B cell (primary cell): ENCODE measurements around the gene SLC24A4. TPM values are rescaled to one million over a fixed set of nuclear protein-coding genes. Genes with fewer than 3 reads are reported as not detected.

ENCODE experiments used
- ATAC-seq: fragments of 200-7000 bp; cut with Tn5 transposase; one replicate; pipeline ENCODE4 v1.10.0; 2021; ENCODE audit warnings: low read depth, mild to moderate bottlenecking, moderate number of reproducible peaks, moderate library complexity
- CTCF ChIA-PET: fragments of 350-600 bp; sonication (Branson Sonifier 250); formaldehyde crosslinking; loops from one replicate; lab custom pipeline; 2021; ENCODE audit warnings: antibody characterized with exemption, inconsistent platforms; lab: Charles Lee
- POLR2A ChIA-PET: fragments of 350-600 bp; sonication (Branson Sonifier 250); formaldehyde crosslinking; loops from one replicate; lab custom pipeline; 2021; ENCODE audit warnings: antibody characterized with exemption; lab: Charles Lee
- DNase-seq: peaks from one replicate; pipeline ENCODE4 v3.0.0; 2013
- H2AFZ ChIP-seq: 2 replicates; pipeline ENCODE4 v1.6.1; 2012; ENCODE audit warnings: mild to moderate bottlenecking, low read depth, low read length; ENCODE audit not compliant: insufficient read depth, poor library complexity, severe bottlenecking
- H3K27ac ChIP-seq, 2 donors: 1 replicate in 1 of 2; 2 replicates in 1 of 2; pipeline ENCODE4 v1.5.1; 2012 to 2013; ENCODE audit warnings: low read length in 2 of 2, mild to moderate bottlenecking in 2 of 2, moderate library complexity in 1 of 2
- H3K27me3 ChIP-seq, 4 experiments: fragments of 200-600 bp in 1 of 4; sonication (generic) in 1 of 4; replicated peaks in 1 of 4; 1 replicate in 2 of 4; 2 replicates in 2 of 4; pipeline versions ENCODE4 v1.6.1 to v1.7.0; 2013 to 2016; ENCODE audit warnings: low read length in 3 of 4, mild to moderate bottlenecking in 2 of 4, mixed read lengths in 1 of 4, moderate library complexity in 1 of 4; ENCODE audit not compliant: insufficient read depth in 4 of 4, control insufficient read depth in 3 of 4; ENCODE audit errors: control extremely low read depth in 1 of 4
- H3K36me3 ChIP-seq, 2 experiments: replicated peaks in 1 of 2; 1 replicate in 1 of 2; 2 replicates in 1 of 2; pipeline versions ENCODE4 v1.6.1 to v1.7.1; 2013; ENCODE audit warnings: low read length in 1 of 2; ENCODE audit not compliant: insufficient read depth in 2 of 2, control insufficient read depth in 1 of 2; ENCODE audit errors: control extremely low read depth in 1 of 2, extremely low read depth in 1 of 2
- H3K4me1 ChIP-seq, 2 donors: fragments of 200-600 bp in 1 of 2; sonication (generic) in 1 of 2; 1 replicate in 1 of 2; 2 replicates in 1 of 2; pipeline versions ENCODE4 v1.5.1 to v1.6.1; 2013 to 2017; ENCODE audit warnings: low read length in 2 of 2; ENCODE audit not compliant: control insufficient read depth in 2 of 2, insufficient read depth in 2 of 2
- H3K4me2 ChIP-seq: replicated peaks from 2 replicates; pipeline ENCODE3; 2012; ENCODE audit warnings: mild to moderate bottlenecking, low read depth, low read length; ENCODE audit not compliant: poor library complexity, severe bottlenecking
- H3K4me3 ChIP-seq, 5 experiments: fragments of 200-600 bp in 1 of 5; sonication (generic) in 1 of 5; 1 replicate in 3 of 5; 2 replicates in 2 of 5; pipeline versions ENCODE4 v1.5.1 to v1.7.0; 2011 to 2016; ENCODE audit warnings: low read length in 4 of 5, mild to moderate bottlenecking in 4 of 5, low read depth in 2 of 5, control low read depth in 1 of 5, moderate library complexity in 1 of 5; ENCODE audit not compliant: insufficient read depth in 1 of 5; ENCODE audit errors: control extremely low read depth in 1 of 5, extremely low read depth in 1 of 5
- H3K79me2 ChIP-seq: fragments of 200-600 bp; sonication (generic); one replicate; pipeline ENCODE4 v1.6.0; 2016; ENCODE audit warnings: low read length; ENCODE audit not compliant: control insufficient read depth, insufficient read depth
- H3K9ac ChIP-seq: fragments of 200-600 bp; sonication (generic); 2 replicates; pipeline ENCODE4 v1.6.1; 2017; ENCODE audit warnings: mild to moderate bottlenecking, low read length, moderate library complexity
- H3K9me3 ChIP-seq, 3 donors: one replicate each; pipeline versions ENCODE4 v1.6.1 to v1.7.1; 2013; ENCODE audit warnings: low read length in 2 of 3; ENCODE audit not compliant: control insufficient read depth in 2 of 3, insufficient read depth in 1 of 3; ENCODE audit errors: control extremely low read depth in 1 of 3
- H4K20me1 ChIP-seq: 2 replicates; pipeline ENCODE4 v1.6.0; 2012; ENCODE audit warnings: mild to moderate bottlenecking, low read length; ENCODE audit not compliant: insufficient read depth, control insufficient read depth, poor library complexity, severe bottlenecking
- H3K27ac Mint-ChIP-seq: one replicate; pipeline ENCODE4 v1.8.0; 2021; ENCODE audit warnings: mixed read lengths
- H3K27me3 Mint-ChIP-seq: one replicate; pipeline ENCODE4 v1.8.0; 2021; ENCODE audit warnings: mixed read lengths
- H3K4me1 Mint-ChIP-seq: one replicate; pipeline ENCODE4 v1.8.0; 2021; ENCODE audit warnings: mixed read lengths
- H3K4me3 Mint-ChIP-seq: one replicate; pipeline ENCODE4 v1.8.0; 2021; ENCODE audit warnings: mixed read lengths
- H3K9me3 Mint-ChIP-seq: one replicate; pipeline ENCODE4 v1.8.0; 2022; ENCODE audit warnings: mixed read lengths; ENCODE audit not compliant: insufficient read depth
- EZH2 ChIP-seq: IDR thresholded peaks from 2 replicates; pipeline ENCODE4 v1.6.1; 2012; ENCODE audit warnings: borderline replicate concordance, low read depth, mild to moderate bottlenecking, moderate library complexity, low read length; ENCODE audit not compliant: insufficient read depth, poor library complexity, severe bottlenecking
- WGBS: methylation state at CpG from one replicate; pipeline ENCODE4 v1.1.5; 2013; ENCODE audit warnings: missing lambda C conversion rate; ENCODE audit not compliant: insufficient coverage; 5-methylcytosine and 5-hydroxymethylcytosine counted together
- intact Hi-C: fragments of 100-400 bp; cut with micrococcal nuclease; formaldehyde crosslinking; loops from one replicate; pipeline ENCODE4 v1.10.0; 2022
- polyA plus RNA-seq: library from polyadenylated mRNA; depleted of rRNA; stranded (reverse); fragments of >200 nt; gene quantifications from 2 replicates; pipeline ENCODE4 v1.2.3, GENCODE V29; 2012
- total RNA-seq, 2 donors: library from RNA; stranded (reverse); fragments of 120-200 nt in 1 of 2; gene quantifications; 1 replicate in 1 of 2; 2 replicates in 1 of 2; pipeline versions ENCODE4 v1.2.3 to v1.2.4, GENCODE V29; 2013 to 2022
- TF ChIP-seq, protein P1 (sequence below): fragments of 200-600 bp; IDR thresholded peaks from one replicate; pipeline ENCODE4 v1.8.0; 2022; ENCODE audit warnings: antibody characterized with exemption, mild to moderate bottlenecking

Gene SLC24A4
- total and polyA plus RNA-seq, 2 donors (not counting 1 experiment from before 2014, with no cell fraction given), result 0.19 TPM; not detected in 1

- Mint-ChIP-seq H3K4me1 (peaks cover 46% of the 10 kb centered on the region), H3K27me3 (no peaks in the 10 kb centered on the region), H3K9me3 (no peaks in the 10 kb centered on the region), H3K4me3 (no peak overlapping the region), H3K27ac (no peak overlapping the region)
- no peak overlapping the region for H3K4me3 ChIP-seq
- no peaks in the 10 kb centered on the region for H3K27me3 ChIP-seq
- H3K9ac ChIP-seq, result no peak overlapping the region
- no peaks in the 10 kb centered on the region for H3K36me3 ChIP-seq
- ChIA-PET CTCF (no interaction called here), POLR2A (no interaction called here)
- H2AFZ ChIP-seq, result no peak overlapping the region
- DNase-seq, result no peak
- peaks cover 13% of the 10 kb centered on the region for H4K20me1 ChIP-seq
- no peaks in the 10 kb centered on the region for H3K9me3 ChIP-seq
- no peak for ATAC-seq
- TF ChIP-seq, protein P1, sequence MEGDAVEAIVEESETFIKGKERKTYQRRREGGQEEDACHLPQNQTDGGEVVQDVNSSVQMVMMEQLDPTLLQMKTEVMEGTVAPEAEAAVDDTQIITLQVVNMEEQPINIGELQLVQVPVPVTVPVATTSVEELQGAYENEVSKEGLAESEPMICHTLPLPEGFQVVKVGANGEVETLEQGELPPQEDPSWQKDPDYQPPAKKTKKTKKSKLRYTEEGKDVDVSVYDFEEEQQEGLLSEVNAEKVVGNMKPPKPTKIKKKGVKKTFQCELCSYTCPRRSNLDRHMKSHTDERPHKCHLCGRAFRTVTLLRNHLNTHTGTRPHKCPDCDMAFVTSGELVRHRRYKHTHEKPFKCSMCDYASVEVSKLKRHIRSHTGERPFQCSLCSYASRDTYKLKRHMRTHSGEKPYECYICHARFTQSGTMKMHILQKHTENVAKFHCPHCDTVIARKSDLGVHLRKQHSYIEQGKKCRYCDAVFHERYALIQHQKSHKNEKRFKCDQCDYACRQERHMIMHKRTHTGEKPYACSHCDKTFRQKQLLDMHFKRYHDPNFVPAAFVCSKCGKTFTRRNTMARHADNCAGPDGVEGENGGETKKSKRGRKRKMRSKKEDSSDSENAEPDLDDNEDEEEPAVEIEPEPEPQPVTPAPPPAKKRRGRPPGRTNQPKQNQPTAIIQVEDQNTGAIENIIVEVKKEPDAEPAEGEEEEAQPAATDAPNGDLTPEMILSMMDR, result no peak
- TF ChIP-seq EZH2, result no peak
- peaks cover 20 to 32% of the 10 kb centered on the region in 2 donors for H3K4me1 ChIP-seq
- H3K4me2 ChIP-seq, result no peak overlapping the region
- peaks cover 32% of the 10 kb centered on the region for H3K79me2 ChIP-seq
- 76% methylated on average over 8 of the region's 10 CpGs for WGBS
- intact Hi-C loops, result no loop called here
- peak overlapping the region in 1 of 2 donors; percentile 22 for H3K27ac ChIP-seq
Observed at GRCh38 chr14:92532490-92533163, 209.7 kb downstream of the SLC24A4 start.

GRCh38 chr14:92534932-92535643 is 212.1 kb downstream of the SLC24A4 start:
- no peaks in the 10 kb centered on the region for H3K36me3 ChIP-seq
- peak overlapping the region; percentile 70 for H3K27ac Mint-ChIP-seq
- no peak for ATAC-seq
- WGBS, result 95% methylated on average over 7 of the region's 17 CpGs
- H3K27ac ChIP-seq, result peak overlapping the region in 1 of 2 donors; percentile 34
- no peak overlapping the region for H3K4me3 ChIP-seq
- H3K4me3 Mint-ChIP-seq, result no peak overlapping the region
- H3K4me1 ChIP-seq, result peaks cover 41 to 56% of the 10 kb centered on the region in 2 donors
- no peaks in the 10 kb centered on the region for H3K27me3 Mint-ChIP-seq
- ChIA-PET CTCF (interaction anchor here (0.7 kb wide), 3 partner anchors 12 to 499 kb away, joined by 3 to 7 read pairs (median 4); no protein-coding TSS in a partner anchor), POLR2A (no interaction called here)
- H3K9ac ChIP-seq, result no peak overlapping the region
- H3K79me2 ChIP-seq, result peaks cover 34% of the 10 kb centered on the region
- no peak for TF ChIP-seq EZH2
- TF ChIP-seq, protein P1, result no peak
- peak overlapping the region; percentile 17 for H3K4me2 ChIP-seq
- intact Hi-C loops, result no loop called here
- peaks cover 54% of the 10 kb centered on the region for H3K4me1 Mint-ChIP-seq
- H3K9me3 ChIP-seq, result no peaks in the 10 kb centered on the region
- no peak for DNase-seq
- H3K27me3 ChIP-seq, result no peaks in the 10 kb centered on the region
- H3K9me3 Mint-ChIP-seq, result no peaks in the 10 kb centered on the region
- no peaks in the 10 kb centered on the region for H4K20me1 ChIP-seq
- H2AFZ ChIP-seq, result no peak overlapping the region
